HEK293T (cell line): ENCODE measurements around the gene NRIP1.

Experiments used
- ARNT ChIP-seq: fragments of 450-650 bp; IDR thresholded peaks from 2 replicates; pipeline ENCODE4 v1.6.1; 2017; ENCODE audit warnings: mild to moderate bottlenecking
- BHLHE40 ChIP-seq: fragments of 450-650 bp; IDR thresholded peaks from 2 replicates; pipeline ENCODE4 v1.6.1; 2016; ENCODE audit warnings: mild to moderate bottlenecking, moderate library complexity, borderline replicate concordance
- ELF4 ChIP-seq: fragments of 450-650 bp; IDR thresholded peaks from 2 replicates; pipeline ENCODE4 v1.6.1; 2017; ENCODE audit warnings: antibody characterized with exemption
- FOXA1 ChIP-seq: fragments of 450-650 bp; IDR thresholded peaks from 2 replicates; pipeline ENCODE4 v1.6.1; 2016; ENCODE audit warnings: mild to moderate bottlenecking
- FOXK2 ChIP-seq: fragments of 450-650 bp; IDR thresholded peaks from 2 replicates; pipeline ENCODE4 v1.6.1; 2016; ENCODE audit warnings: mild to moderate bottlenecking
- FOXM1 ChIP-seq: fragments of 450-650 bp; IDR thresholded peaks from 2 replicates; pipeline ENCODE4 v1.6.1; 2017; ENCODE audit warnings: mild to moderate bottlenecking, borderline replicate concordance
- LEF1 ChIP-seq: fragments of 450-650 bp; IDR thresholded peaks from 2 replicates; pipeline ENCODE4 v1.6.1; 2017; ENCODE audit warnings: mild to moderate bottlenecking, borderline replicate concordance
- SP1 ChIP-seq: fragments of 450-650 bp; IDR thresholded peaks from 2 replicates; pipeline ENCODE4 v1.6.1; 2017
- SUZ12 ChIP-seq: fragments of 450-650 bp; IDR thresholded peaks from 2 replicates; pipeline ENCODE4 v1.6.1; 2016; ENCODE audit warnings: mild to moderate bottlenecking
- TARDBP ChIP-seq: fragments of 450-650 bp; IDR thresholded peaks from 2 replicates; pipeline ENCODE4 v1.6.1; 2016
- ZNF384 ChIP-seq: fragments of 450-650 bp; IDR thresholded peaks from 2 replicates; pipeline ENCODE4 v1.6.1; 2016
- TF ChIP-seq, protein P1 (sequence below): fragments of 450-650 bp; IDR thresholded peaks from 2 replicates; pipeline ENCODE4 v1.6.1; 2016

DNA sequence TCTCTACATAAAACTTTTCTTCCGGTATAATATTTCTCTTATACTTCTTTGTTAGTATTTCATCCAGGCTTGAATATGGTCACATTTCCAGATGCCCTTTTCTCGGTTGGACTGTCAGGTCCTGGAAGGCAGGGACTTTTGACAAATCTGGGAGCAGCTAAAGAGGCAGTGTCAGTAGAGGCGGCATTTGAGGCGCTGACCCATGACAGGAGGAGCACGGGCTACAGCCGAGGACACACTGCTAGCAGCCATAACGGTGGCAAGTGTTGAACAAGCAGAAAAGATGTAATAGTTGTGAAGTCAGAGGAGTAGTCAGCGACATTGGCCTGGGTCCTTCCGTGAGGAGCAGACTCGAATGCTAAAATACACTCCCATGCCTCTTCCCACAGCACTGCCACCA, 14.5 kb upstream of the NRIP1 start:
- no peak for TF ChIP-seq ARNT
- TF ChIP-seq ZNF384: no peak
- TF ChIP-seq, protein P1, sequence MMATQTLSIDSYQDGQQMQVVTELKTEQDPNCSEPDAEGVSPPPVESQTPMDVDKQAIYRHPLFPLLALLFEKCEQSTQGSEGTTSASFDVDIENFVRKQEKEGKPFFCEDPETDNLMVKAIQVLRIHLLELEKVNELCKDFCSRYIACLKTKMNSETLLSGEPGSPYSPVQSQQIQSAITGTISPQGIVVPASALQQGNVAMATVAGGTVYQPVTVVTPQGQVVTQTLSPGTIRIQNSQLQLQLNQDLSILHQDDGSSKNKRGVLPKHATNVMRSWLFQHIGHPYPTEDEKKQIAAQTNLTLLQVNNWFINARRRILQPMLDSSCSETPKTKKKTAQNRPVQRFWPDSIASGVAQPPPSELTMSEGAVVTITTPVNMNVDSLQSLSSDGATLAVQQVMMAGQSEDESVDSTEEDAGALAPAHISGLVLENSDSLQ: no peak
- TF ChIP-seq SUZ12: no peak
- TF ChIP-seq FOXM1: no peak
- TF ChIP-seq ELF4: no peak
- TF ChIP-seq FOXK2: no peak
- TF ChIP-seq FOXA1: no peak
- no peak for TF ChIP-seq SP1
- no peak for TF ChIP-seq BHLHE40
- no peak for TF ChIP-seq TARDBP
- no peak for TF ChIP-seq LEF1
